Activated CD8-positive, alpha-beta memory T cell treated with anti-CD3 and anti-CD28 coated beads, Interleukin-2, amount 50 U/mL, for 48 hours (primary cell): Measurements from ENCODE around the gene MICU2.

Experiments
- DNase-seq: peaks from one replicate; pipeline ENCODE4 v3.0.0-alpha.2; 2020

The MICU2 gene

GRCh38 chr13:21544515-21544914, 59.5 kb downstream of the MICU2 start:
- no peak for DNase-seq

DNA sequence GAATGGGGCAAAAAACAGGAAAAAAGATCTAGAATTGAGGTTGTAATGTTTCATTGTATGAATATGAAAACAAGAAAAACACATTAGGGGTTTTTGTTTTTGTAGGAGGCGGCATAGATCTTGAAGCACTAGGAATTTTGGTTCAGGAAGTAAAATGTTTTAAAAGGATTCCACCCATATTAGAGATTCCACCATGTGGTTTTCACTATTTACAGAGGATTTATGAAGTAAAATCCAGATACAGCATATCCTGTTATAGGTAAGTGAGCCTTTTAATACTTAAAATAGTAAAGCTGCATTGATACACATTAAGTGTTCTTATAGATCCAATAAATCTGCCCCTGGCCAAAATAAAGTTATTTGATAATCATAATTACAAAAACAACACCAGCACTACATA, 61.4 kb downstream of the MICU2 start:
- no peak for DNase-seq

- DNase-seq = no peak
These were observed 62.0 kb downstream of the MICU2 start for GRCh38 chr13:21541980-21542379.

GRCh38 chr13:21541271-21541670, 62.7 kb downstream of the MICU2 start:
- DNase-seq = no peak

GRCh38 chr13:21539687-21540086, 64.3 kb downstream of the MICU2 start:
- DNase-seq = no peak

DNA sequence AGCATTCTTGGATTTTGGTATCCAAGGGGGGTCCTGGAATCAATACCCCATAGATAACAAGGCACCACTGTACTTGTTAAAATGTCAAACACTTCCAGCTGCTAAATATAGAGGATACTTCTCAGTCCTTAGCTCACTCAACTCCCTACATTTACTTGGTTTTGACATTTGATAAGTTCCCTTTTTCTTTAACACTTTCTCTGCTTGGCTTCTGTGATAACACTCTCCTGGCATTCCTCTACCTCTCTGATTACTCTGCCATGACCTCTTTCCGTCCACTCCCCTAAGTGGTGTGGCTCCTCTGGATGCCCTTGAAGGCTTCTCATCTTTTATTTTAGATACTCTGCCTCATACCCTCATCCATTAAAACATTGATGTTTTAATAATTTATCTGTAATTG, 65.2 kb downstream of the MICU2 start:
- no peak for DNase-seq

DNA sequence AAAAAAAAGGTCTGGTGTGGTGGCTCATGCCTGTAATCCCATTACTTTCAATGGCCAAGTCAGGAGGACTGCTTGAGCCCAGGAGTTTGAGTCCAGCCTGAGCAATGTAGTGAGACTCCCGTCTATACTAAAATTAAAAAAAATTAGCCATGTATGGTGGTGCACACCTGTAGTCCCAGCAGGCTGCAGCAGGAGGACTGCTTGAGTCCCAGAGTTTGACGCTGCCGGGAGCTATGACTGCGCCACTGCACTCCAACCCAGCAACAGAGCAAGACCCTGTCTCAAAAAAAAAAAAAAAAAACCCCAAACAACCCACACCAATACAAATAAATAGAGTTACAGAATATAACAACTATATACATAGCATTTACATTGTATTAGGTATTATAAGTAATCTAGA, 65.7 kb downstream of the MICU2 start:
- no peak for DNase-seq

GRCh38 chr13:21537105-21537504, 66.9 kb downstream of the MICU2 start:
- no peak for DNase-seq

DNA sequence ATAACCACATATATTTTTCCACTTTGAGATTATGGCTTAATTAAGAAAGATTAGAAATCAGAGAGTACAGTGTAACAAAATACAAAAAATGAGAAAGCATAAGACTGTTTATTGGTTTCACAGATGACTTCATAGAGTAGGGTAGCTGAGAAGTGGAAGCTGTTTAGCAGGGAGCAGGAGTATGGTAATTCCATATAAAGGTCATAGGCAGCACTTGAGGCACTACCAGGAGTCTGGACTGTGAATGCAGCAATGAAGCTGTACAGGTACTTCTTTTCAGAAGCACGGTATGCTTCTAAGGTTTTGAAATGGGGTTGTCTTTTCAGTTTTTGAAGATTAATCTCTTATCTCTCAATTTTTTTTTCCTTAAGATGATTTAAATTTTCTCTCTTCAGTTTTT, 69.2 kb downstream of the MICU2 start:
- DNase-seq = no peak

DNA sequence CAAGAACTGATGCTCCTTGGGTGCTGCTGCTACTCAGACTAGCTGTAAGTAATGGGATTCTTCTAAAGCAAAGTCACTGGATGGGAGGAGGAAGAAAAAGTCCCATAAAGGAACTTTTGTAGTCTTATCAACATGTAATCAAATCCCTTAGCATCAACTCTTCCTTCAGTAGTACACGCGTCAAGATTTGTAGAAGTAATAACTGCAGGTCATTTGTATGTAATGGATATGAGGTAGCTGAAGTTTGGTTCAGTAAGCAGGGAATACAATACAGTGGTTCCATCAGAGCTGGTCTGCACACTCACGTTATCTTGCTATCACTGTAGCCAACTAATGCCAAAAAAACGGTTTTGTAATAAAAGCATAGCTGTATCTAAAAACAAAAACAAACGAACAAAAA, 72.5 kb downstream of the MICU2 start:
- DNase-seq = no peak

GRCh38 chr13:21530656-21531055, 73.3 kb downstream of the MICU2 start:
- DNase-seq = no peak

DNA sequence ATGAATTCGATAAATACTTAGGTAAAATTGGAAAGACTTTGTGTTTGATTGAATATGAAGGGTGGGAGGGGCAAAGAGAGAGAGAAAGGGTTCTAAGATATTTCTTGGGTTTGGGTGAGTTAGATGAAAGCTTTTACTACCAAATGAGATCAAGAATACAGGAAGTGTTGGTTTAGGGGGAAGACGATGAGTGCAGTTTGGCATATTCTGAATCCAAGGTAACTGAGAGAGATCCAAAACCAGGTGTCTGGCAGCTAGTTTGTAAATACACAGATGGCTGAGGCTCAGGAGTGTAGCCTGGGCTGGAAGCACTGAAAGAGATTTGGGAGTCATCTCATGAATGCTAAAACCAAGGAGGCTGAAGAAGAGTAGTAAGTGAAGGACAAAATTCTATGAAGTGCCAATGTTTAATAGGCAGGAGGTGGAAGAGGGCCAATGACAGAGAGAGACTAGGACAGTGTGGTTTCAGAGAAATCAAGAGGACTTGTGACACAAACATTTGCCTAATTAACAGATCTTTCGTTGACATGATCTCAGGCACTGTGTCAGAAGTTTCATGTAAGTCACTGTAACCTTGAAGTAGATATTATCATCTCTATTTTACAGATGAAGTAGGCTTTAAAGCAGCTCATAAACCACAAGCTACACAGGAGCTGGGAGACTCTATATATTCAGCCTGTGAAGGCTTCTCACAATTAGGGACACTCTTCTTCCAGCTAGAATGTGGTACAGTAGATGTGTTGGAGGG, 74.7 kb downstream of the MICU2 start:
- DNase-seq = no peak

GRCh38 chr13:21528616-21529015, 75.4 kb downstream of the MICU2 start:
- no peak for DNase-seq

- DNase-seq = no peak
These were observed 77.0 kb downstream of the MICU2 start for GRCh38 chr13:21526707-21527540.

DNA sequence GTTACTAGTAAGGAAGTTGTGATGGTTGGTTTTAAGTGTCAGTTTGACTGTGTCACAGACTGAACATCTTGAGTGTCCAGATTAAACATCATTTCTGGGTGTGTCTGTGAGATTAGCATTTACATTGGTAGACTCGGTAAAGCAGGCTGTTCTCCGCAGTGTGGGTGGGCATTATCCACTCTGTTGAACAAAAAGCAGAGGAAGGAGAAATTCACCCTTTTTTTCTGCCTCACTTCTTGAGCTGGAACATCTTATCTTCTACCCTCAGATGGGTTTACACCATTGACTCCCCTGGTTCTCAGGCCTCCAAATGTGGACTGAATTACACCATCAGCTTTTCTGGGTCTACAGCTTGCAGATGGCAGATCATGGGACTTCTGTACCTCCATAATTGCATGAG, 81.1 kb downstream of the MICU2 start:
- DNase-seq = no peak

GRCh38 chr13:21522130-21522529, 81.8 kb downstream of the MICU2 start:
- no peak for DNase-seq

GRCh38 chr13:21518617-21519144, 85.3 kb downstream of the MICU2 start:
- DNase-seq = no peak

DNA sequence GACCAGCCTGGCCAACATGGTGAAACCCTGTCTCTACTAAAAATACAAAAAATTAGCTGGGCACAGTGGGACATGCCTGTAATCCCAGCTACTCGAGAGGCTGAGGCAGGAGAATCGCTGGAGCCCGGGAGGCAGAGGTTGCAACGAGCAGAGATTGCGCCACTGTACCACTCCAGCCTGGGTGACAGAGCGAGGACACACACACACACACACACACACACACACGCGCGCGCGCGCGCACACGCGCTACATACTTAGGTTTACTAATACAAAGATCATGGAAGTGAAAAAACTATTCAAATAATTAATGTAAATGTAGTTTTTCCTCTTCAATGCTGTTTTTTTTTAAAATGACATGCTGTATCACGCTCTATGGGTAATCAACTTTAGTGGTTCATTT, 86.4 kb downstream of the MICU2 start:
- DNase-seq = no peak

DNA sequence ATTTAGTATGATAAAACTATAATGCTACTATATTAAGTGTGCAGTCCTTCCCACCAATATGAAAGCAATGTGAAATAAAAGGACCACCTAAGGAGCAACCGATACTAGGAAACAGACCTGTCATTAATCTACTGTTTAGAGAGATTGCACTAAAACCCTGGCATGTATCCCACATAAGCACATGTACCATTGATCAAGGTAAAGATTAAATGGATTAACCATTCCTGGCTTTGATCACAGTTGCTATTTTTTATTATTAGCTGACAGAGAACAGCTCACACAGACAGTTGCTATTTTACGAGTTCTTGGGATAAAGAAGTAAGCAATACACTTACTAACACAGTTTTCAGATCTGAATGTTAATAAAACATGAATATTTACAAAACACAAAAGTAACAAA, 87.2 kb downstream of the MICU2 start:
- DNase-seq = no peak

DNA sequence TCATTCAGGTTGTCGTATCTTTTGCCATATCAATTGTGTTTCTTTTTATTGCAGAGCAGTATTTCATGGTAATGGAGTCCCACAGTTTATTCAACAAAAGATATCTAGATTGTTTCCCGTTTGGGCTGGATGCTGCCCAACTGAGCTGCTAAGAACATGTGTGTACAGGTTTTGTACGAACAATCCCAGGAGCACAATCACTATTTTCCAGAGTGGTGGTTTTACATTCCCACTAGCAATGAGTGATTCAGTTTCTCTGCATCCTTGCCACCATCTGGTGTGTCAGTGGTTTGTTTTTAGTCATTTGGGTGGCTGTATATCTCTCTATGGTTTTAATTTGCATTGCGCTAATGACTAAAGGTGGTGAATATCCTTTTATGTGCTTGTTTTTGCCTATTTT, 92.1 kb downstream of the MICU2 start:
- no peak for DNase-seq

- DNase-seq = no peak
These were observed 99.6 kb downstream of the MICU2 start for GRCh38 chr13:21504379-21504778.

- no peak for DNase-seq
These were observed 102.3 kb downstream of the MICU2 start for GRCh38 chr13:21501686-21502085.

GRCh38 chr13:21486322-21486721, 117.6 kb downstream of the MICU2 start:
- DNase-seq = no peak

- no peak for DNase-seq
These were observed 120.2 kb downstream of the MICU2 start for GRCh38 chr13:21483748-21484147.
